GM23338 (cell line): ENCODE results near the gene MANEAL.

Experiments
- CREB1 ChIP-seq: fragments of 250-450 bp; sonication (Bioruptor Pico); IDR thresholded peaks from 2 replicates; pipeline ENCODE4 v1.5.0; 2020; ENCODE audit warnings: low read depth, mild to moderate bottlenecking, moderate library complexity
- EZH2 ChIP-seq: fragments of 200-600 bp; sonication (generic); IDR thresholded peaks from one replicate; pipeline ENCODE4 v1.8.0; 2017; ENCODE audit warnings: antibody characterized with exemption, mild to moderate bottlenecking, low read depth; ENCODE audit not compliant: unreplicated experiment
- EZH2phosphoT487 ChIP-seq: fragments of 200-600 bp; sonication (generic); IDR thresholded peaks from one replicate; pipeline ENCODE4 v1.8.1; 2018; ENCODE audit warnings: antibody characterized with exemption; ENCODE audit not compliant: unreplicated experiment
- JUNB ChIP-seq: IDR thresholded peaks from one replicate; pipeline ENCODE4 v1.6.1; 2016; ENCODE audit warnings: antibody characterized with exemption; ENCODE audit not compliant: unreplicated experiment
- POLR2AphosphoS5 ChIP-seq: IDR thresholded peaks from 2 replicates; pipeline ENCODE4 v1.6.1; 2016; ENCODE audit warnings: antibody characterized with exemption, low read depth
- ZNF331 ChIP-seq: fragments of 250-450 bp; sonication (Bioruptor Pico); IDR thresholded peaks from 2 replicates; pipeline ENCODE4 v1.5.0; 2020; ENCODE audit warnings: low read depth, mild to moderate bottlenecking, moderate library complexity
- TF ChIP-seq, protein P1 (sequence below): IDR thresholded peaks from one replicate; pipeline ENCODE4 v1.6.1; 2018; ENCODE audit warnings: antibody characterized with exemption; ENCODE audit not compliant: unreplicated experiment
- TF ChIP-seq, protein P2 (sequence below), 2 experiments: fragments of 200-600 bp in 1 of 2; sonication (generic) in 1 of 2; conservative IDR thresholded peaks; 2 replicates each; pipeline versions ENCODE4 v1.5.1 to v1.6.1; 2016 to 2017; ENCODE audit warnings: antibody characterized with exemption in 2 of 2, low read depth in 2 of 2, mild to moderate bottlenecking in 2 of 2, moderate library complexity in 1 of 2
- TF ChIP-seq, protein P3 (sequence below): IDR thresholded peaks from 2 replicates; pipeline ENCODE4 v1.6.1; 2016; ENCODE audit warnings: antibody characterized with exemption

DNA sequence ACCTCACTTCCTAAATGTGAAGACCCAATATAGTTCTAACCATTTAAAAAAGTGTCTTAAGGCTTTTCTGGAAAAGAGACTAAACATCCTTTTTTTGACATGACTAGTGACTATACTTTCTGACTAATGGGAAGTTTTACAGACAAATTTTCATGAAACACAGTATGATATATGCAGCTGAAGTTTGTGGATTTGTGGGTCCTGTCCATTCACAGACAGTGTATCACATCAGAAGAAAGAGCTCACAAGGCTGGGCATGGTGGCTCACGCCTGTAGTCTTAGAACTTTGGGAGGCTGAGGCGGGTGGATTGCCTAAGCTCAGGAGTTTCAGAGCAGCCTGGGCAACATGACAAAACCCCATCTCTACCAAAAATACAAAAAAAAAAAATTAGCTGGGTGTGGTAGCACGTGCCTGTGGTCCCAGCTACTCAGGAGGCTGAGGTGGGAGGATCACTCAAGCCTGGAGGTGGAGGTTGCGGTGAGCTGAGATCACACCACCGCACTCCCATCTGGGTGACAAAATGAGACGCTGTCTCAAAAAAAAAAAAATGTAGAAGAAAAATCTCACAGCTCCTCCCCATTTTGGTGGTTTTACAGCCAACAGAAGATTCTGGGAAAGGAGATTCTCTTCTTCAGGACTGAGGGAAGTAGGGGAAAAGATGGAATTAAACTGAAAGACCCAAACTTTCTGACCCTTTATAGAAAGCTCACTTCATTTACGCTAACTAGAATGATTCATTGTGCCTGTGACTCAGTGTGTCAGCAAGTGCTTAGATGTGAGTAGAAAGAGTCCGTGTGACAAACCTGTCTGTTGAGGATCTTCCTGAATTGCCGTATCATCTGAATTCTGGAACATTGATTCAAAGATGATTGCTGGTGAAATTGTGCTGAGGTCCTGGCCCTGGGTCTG, 29.5 kb downstream of the MANEAL start:
- TF ChIP-seq, protein P1, sequence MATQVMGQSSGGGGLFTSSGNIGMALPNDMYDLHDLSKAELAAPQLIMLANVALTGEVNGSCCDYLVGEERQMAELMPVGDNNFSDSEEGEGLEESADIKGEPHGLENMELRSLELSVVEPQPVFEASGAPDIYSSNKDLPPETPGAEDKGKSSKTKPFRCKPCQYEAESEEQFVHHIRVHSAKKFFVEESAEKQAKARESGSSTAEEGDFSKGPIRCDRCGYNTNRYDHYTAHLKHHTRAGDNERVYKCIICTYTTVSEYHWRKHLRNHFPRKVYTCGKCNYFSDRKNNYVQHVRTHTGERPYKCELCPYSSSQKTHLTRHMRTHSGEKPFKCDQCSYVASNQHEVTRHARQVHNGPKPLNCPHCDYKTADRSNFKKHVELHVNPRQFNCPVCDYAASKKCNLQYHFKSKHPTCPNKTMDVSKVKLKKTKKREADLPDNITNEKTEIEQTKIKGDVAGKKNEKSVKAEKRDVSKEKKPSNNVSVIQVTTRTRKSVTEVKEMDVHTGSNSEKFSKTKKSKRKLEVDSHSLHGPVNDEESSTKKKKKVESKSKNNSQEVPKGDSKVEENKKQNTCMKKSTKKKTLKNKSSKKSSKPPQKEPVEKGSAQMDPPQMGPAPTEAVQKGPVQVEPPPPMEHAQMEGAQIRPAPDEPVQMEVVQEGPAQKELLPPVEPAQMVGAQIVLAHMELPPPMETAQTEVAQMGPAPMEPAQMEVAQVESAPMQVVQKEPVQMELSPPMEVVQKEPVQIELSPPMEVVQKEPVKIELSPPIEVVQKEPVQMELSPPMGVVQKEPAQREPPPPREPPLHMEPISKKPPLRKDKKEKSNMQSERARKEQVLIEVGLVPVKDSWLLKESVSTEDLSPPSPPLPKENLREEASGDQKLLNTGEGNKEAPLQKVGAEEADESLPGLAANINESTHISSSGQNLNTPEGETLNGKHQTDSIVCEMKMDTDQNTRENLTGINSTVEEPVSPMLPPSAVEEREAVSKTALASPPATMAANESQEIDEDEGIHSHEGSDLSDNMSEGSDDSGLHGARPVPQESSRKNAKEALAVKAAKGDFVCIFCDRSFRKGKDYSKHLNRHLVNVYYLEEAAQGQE = no peak
- TF ChIP-seq POLR2AphosphoS5 (no peak), ZNF331 (CRISPR knock-in tag) (no peak), EZH2 (no peak), EZH2phosphoT487 (no peak), CREB1 (CRISPR knock-in tag) (no peak), JUNB (no peak)
- TF ChIP-seq, protein P2, sequence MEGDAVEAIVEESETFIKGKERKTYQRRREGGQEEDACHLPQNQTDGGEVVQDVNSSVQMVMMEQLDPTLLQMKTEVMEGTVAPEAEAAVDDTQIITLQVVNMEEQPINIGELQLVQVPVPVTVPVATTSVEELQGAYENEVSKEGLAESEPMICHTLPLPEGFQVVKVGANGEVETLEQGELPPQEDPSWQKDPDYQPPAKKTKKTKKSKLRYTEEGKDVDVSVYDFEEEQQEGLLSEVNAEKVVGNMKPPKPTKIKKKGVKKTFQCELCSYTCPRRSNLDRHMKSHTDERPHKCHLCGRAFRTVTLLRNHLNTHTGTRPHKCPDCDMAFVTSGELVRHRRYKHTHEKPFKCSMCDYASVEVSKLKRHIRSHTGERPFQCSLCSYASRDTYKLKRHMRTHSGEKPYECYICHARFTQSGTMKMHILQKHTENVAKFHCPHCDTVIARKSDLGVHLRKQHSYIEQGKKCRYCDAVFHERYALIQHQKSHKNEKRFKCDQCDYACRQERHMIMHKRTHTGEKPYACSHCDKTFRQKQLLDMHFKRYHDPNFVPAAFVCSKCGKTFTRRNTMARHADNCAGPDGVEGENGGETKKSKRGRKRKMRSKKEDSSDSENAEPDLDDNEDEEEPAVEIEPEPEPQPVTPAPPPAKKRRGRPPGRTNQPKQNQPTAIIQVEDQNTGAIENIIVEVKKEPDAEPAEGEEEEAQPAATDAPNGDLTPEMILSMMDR (conservative IDR thresholded peaks at IDR 0.05; ENCODE audit: low read depth in 2 of 2) = no peak
- TF ChIP-seq, protein P3, sequence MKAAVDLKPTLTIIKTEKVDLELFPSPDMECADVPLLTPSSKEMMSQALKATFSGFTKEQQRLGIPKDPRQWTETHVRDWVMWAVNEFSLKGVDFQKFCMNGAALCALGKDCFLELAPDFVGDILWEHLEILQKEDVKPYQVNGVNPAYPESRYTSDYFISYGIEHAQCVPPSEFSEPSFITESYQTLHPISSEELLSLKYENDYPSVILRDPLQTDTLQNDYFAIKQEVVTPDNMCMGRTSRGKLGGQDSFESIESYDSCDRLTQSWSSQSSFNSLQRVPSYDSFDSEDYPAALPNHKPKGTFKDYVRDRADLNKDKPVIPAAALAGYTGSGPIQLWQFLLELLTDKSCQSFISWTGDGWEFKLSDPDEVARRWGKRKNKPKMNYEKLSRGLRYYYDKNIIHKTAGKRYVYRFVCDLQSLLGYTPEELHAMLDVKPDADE = no peak
